SK-N-SH (cell line): ENCODE results near the gene FCHSD2. TPM values are rescaled to one million over a fixed set of nuclear protein-coding genes. Genes with fewer than 3 reads are reported as not detected.

Experiments used
- CTCF ChIA-PET: fragments of 300-600, 350-600 bp; formaldehyde crosslinking; extraction: SDS; loops from one replicate; lab custom pipeline; 2021; lab: Yijun Ruan, JAX
- POLR2A ChIA-PET: fragments of 350-600 bp; sonication (Branson Sonifier 250); formaldehyde crosslinking; extraction: SDS; loops from one replicate; lab custom pipeline; 2020; ENCODE audit warnings: antibody characterized with exemption, inconsistent platforms; lab: Yijun Ruan, JAX
- DNase-seq: peaks from one replicate; pipeline ENCODE4 v3.0.0; 2012
- H2AFZ ChIP-seq: fragments of 200-600 bp; sonication (generic); 2 replicates; pipeline ENCODE4 v1.8.1; 2016; ENCODE audit warnings: antibody characterized with exemption, mild to moderate bottlenecking, low read depth
- H3F3A ChIP-seq: fragments of 200-600 bp; sonication (generic); replicated peaks from 2 replicates; pipeline ENCODE3; 2016; ENCODE audit warnings: antibody characterized with exemption, mild to moderate bottlenecking; ENCODE audit not compliant: insufficient read depth
- H3K27ac ChIP-seq, 2 experiments: fragments of 200-500 bp in 1 of 2; fragments of 200-600 bp in 1 of 2; sonication (Bioruptor generic) in 1 of 2; sonication (generic), shearing (Covaris generic) in 1 of 2; 2 replicates each; pipeline versions ENCODE4 v1.5.1 to v1.6.1; 2014 to 2016; ENCODE audit warnings: low read depth in 2 of 2, inconsistent platforms in 1 of 2, low read length in 1 of 2, mild to moderate bottlenecking in 1 of 2, mixed read lengths in 1 of 2
- H3K27me3 ChIP-seq: fragments of 200-600 bp; sonication (generic), shearing (Covaris generic); 2 replicates; pipeline ENCODE4 v1.6.1; 2016; ENCODE audit warnings: mixed run types; ENCODE audit not compliant: insufficient read depth
- H3K36me3 ChIP-seq, 2 experiments: fragments of 200-500 bp in 1 of 2; fragments of 200-600 bp in 1 of 2; sonication (Bioruptor generic) in 1 of 2; sonication (generic) in 1 of 2; replicated peaks in 1 of 2; 2 replicates each; pipeline versions ENCODE3 to v1.5.1; 2014 to 2016; ENCODE audit warnings: low read length in 1 of 2, mild to moderate bottlenecking in 1 of 2; ENCODE audit not compliant: insufficient read depth in 2 of 2, control insufficient read depth in 1 of 2
- H3K4me1 ChIP-seq, 2 experiments: fragments of 200-500 bp in 1 of 2; fragments of 200-600 bp in 1 of 2; sonication (Bioruptor generic) in 1 of 2; sonication (generic), shearing (Covaris generic) in 1 of 2; 2 replicates each; pipeline versions ENCODE4 v1.5.1 to v1.6.1; 2014 to 2016; ENCODE audit warnings: low read depth in 1 of 2, low read length in 1 of 2, mixed run types in 1 of 2; ENCODE audit not compliant: insufficient read depth in 2 of 2, control insufficient read depth in 1 of 2
- H3K4me2 ChIP-seq: fragments of 200-600 bp; sonication (generic), shearing (Covaris generic); 2 replicates; pipeline ENCODE4 v1.6.1; 2017; ENCODE audit warnings: mixed run types
- H3K4me3 ChIP-seq, 2 experiments: fragments of 200-500 bp in 1 of 2; fragments of 200-600 bp in 1 of 2; sonication (Bioruptor generic) in 1 of 2; sonication (generic), shearing (Covaris generic) in 1 of 2; 2 replicates each; pipeline versions ENCODE4 v1.5.1 to v1.8.1; 2014 to 2016; ENCODE audit warnings: low read depth in 2 of 2, inconsistent platforms in 1 of 2, low read length in 1 of 2, mild to moderate bottlenecking in 1 of 2, mixed read lengths in 1 of 2, moderate library complexity in 1 of 2
- H3K79me2 ChIP-seq: fragments of 200-600 bp; sonication (generic); 2 replicates; pipeline ENCODE4 v1.8.1; 2017; ENCODE audit warnings: mild to moderate bottlenecking; ENCODE audit not compliant: insufficient read depth
- H3K9ac ChIP-seq: fragments of 200-600 bp; sonication (generic); 2 replicates; pipeline ENCODE4 v1.6.1; 2017; ENCODE audit warnings: mixed run types
- H3K9me2 ChIP-seq: fragments of 200-600 bp; sonication (generic); 2 replicates; pipeline ENCODE4 v1.6.1; 2017; ENCODE audit warnings: mixed run types
- H3K9me3 ChIP-seq: fragments of 200-600 bp; sonication (generic); 2 replicates; pipeline ENCODE4 v1.6.1; 2017; ENCODE audit warnings: mixed run types, mild to moderate bottlenecking, moderate library complexity
- H4K20me1 ChIP-seq: fragments of 200-600 bp; sonication (generic); 2 replicates; pipeline ENCODE4 v1.6.1; 2017; ENCODE audit warnings: mild to moderate bottlenecking, mixed run types; ENCODE audit not compliant: insufficient read depth
- EP300 ChIP-seq, 2 experiments: IDR thresholded peaks; 2 replicates each; pipeline versions ENCODE4 v1.4.0 to v1.6.1; 2012; ENCODE audit warnings: borderline replicate concordance in 1 of 2, low read depth in 1 of 2, low read length in 1 of 2
- EZH2phosphoT487 ChIP-seq: fragments of 200-600 bp; sonication (generic); IDR thresholded peaks from 2 replicates; pipeline ENCODE4 v1.6.1; 2017; ENCODE audit warnings: low read depth, mixed run types, mild to moderate bottlenecking, antibody characterized with exemption, moderate library complexity, borderline replicate concordance
- FOSL2 ChIP-seq: IDR thresholded peaks from 2 replicates; pipeline ENCODE4 v1.4.0; 2012; ENCODE audit warnings: low read depth, mild to moderate bottlenecking, moderate library complexity, borderline replicate concordance
- GABPA ChIP-seq: IDR thresholded peaks from 2 replicates; pipeline ENCODE4 v1.4.0; 2012; ENCODE audit warnings: low read depth, mild to moderate bottlenecking
- GATA2 ChIP-seq: sonication (generic); formaldehyde crosslinking; IDR thresholded peaks from 2 replicates; pipeline ENCODE4 v1.5.0; 2020; ENCODE audit warnings: mild to moderate bottlenecking, missing genetic modification reagents
- IRF3 ChIP-seq: fragments of 150-350 bp; IDR thresholded peaks from 2 replicates; pipeline ENCODE4 v1.6.1; 2016; ENCODE audit warnings: mild to moderate bottlenecking, low read depth, low read length
- MXI1 ChIP-seq: IDR thresholded peaks from 2 replicates; pipeline ENCODE4 v1.6.1; 2012; ENCODE audit warnings: mild to moderate bottlenecking, low read depth, low read length, improper control_type of control experiment
- NFIC ChIP-seq: IDR thresholded peaks from 2 replicates; pipeline ENCODE4 v1.4.0; 2012; ENCODE audit warnings: borderline replicate concordance
- PBX3 ChIP-seq: IDR thresholded peaks from 2 replicates; pipeline ENCODE4; 2012
- REST ChIP-seq: IDR thresholded peaks from 2 replicates; pipeline ENCODE4 v1.6.1; 2012; ENCODE audit warnings: mild to moderate bottlenecking, low read depth, low read length, moderate library complexity
- RFX5 ChIP-seq: IDR thresholded peaks from 2 replicates; pipeline ENCODE4 v1.6.1; 2012; ENCODE audit warnings: mild to moderate bottlenecking, improper control_type of control experiment, low read length
- SMC3 ChIP-seq: IDR thresholded peaks from 2 replicates; pipeline ENCODE4 v1.6.1; 2012; ENCODE audit warnings: low read depth, low read length, improper control_type of control experiment
- TAF1 ChIP-seq: IDR thresholded peaks from 2 replicates; pipeline ENCODE4 v1.6.1; 2012; ENCODE audit warnings: low read depth, mild to moderate bottlenecking, low read length, moderate library complexity, borderline replicate concordance
- TEAD4 ChIP-seq: IDR thresholded peaks from 2 replicates; pipeline ENCODE4 v1.4.0; 2012; ENCODE audit warnings: mild to moderate bottlenecking, borderline replicate concordance; ENCODE audit not compliant: insufficient read depth
- WGBS: methylation state at CpG from one replicate; pipeline ENCODE4 v1.1.6; 2017; ENCODE audit warnings: low lambda C conversion rate; 5-methylcytosine and 5-hydroxymethylcytosine counted together
- polyA plus RNA-seq, 3 experiments: library from polyadenylated mRNA; depleted of rRNA; stranded (reverse); fragments of >200 nt; gene quantifications; 2 replicates each; pipeline ENCODE4 v1.2.3, GENCODE V29; 2012

The FCHSD2 gene
- polyA plus RNA-seq, 1 of the 3 experiments (the other 2 are of a cell fraction): 10.4 TPM

GRCh38 chr11:72793425-72794367 is 348.4 kb downstream of the FCHSD2 start, which contains the start of gene STARD10 (continued):
- TF ChIP-seq SMC3 (peak; percentile 83), EP300 (IDR thresholded peaks at IDR 0.05; ENCODE audit: borderline replicate concordance in 1 of 2, low read depth in 1 of 2, low read length in 1 of 2) (no peak; a peak in 1 of 4 replicates), FOSL2 (0 out of 2 replicates have a peak, but pooled peaks have one; percentile 6), NFIC (no peak), GATA2 (CRISPR knock-in tag) (peak; percentile 42; the same call in 1 of the 2 replicates), TAF1 (peak; percentile 36; the same call in 1 of the 2 replicates), IRF3 (no peak), PBX3 (peak; percentile 35; the same call in 1 of the 2 replicates), TEAD4 (peak; percentile 37; the same call in 1 of the 2 replicates), EZH2phosphoT487 (no peak)

GRCh38 chr11:72793076-72793424 is 349.1 kb downstream of the FCHSD2 start:
- POLR2A ChIA-PET: interaction anchor here (1.3 to 2.2 kb wide), 3 partner anchors 20 to 77 kb away, joined by 4 to 5 read pairs (median 5); no protein-coding TSS in a partner anchor
- Histone ChIP-seq H3K27ac (peak overlapping the region; percentile 66 to 75), H3K4me3 (peak overlapping the region; percentile 75 to 89; a peak in 2 of 4 replicates), H3K27me3 (no peaks in the 10 kb centered on the region), H3F3A (no peaks in the 10 kb centered on the region), H3K79me2 (no peaks in the 10 kb centered on the region), H3K9me3 (no peaks in the 10 kb centered on the region), H2AFZ (peak overlapping the region; percentile 69), H3K4me2 (peak overlapping the region; percentile 80; the same call in 1 of the 2 replicates), H3K9me2 (no peaks in the 10 kb centered on the region), H4K20me1 (no peaks in the 10 kb centered on the region), H3K4me1 (peaks cover 9 to 26% of the 10 kb centered on the region in 2 experiments; a peak in 2 of 4 replicates), H3K36me3 (no peaks in the 10 kb centered on the region), H3K9ac (0 out of 2 replicates have a peak overlapping the region, but pooled peaks have one; percentile 19)
- CTCF ChIA-PET: interaction anchor here (0.6 to 4.7 kb wide), 22 partner anchors 10 to 496 kb away, joined by 3 to 198 read pairs (median 5); partner anchors contain the start of gene ARAP1
- no peak for TF ChIP-seq REST
- TF ChIP-seq EP300 (IDR thresholded peaks at IDR 0.05; ENCODE audit: borderline replicate concordance in 1 of 2, low read depth in 1 of 2, low read length in 1 of 2): no peak
- TF ChIP-seq FOSL2: no peak
- TF ChIP-seq RFX5: no peak
- TF ChIP-seq MXI1: no peak
- no peak for TF ChIP-seq GABPA
- WGBS: 94% methylated on average over 2 of the region's 2 CpGs
- DNase-seq: no peak
